GM18858 (cell line): ENCODE results near the gene NEFH.
"Not testable (repeated sequence)": the region's sequence is repeated elsewhere in the genome, so short reads cannot be mapped to it uniquely, and the experiment has no call there.

Experiments used
- ATAC-seq: cut with Tn5 transposase; IDR thresholded peaks from one replicate; pipeline ENCODE4 v1.9.1; 2021; ENCODE audit not compliant: unreplicated experiment

Gene NEFH

GRCh38 chr22:29479417-29480261 is at the start of gene NEFH:
NEFH (plus strand) TSS chr22:29480218; CDS start chr22:29480263, 45 bp downstream.
- ATAC-seq, result no peak

GRCh38 chr22:29431986-29432385 is 48.0 kb upstream of the NEFH start:
- ATAC-seq, result no peak

DNA sequence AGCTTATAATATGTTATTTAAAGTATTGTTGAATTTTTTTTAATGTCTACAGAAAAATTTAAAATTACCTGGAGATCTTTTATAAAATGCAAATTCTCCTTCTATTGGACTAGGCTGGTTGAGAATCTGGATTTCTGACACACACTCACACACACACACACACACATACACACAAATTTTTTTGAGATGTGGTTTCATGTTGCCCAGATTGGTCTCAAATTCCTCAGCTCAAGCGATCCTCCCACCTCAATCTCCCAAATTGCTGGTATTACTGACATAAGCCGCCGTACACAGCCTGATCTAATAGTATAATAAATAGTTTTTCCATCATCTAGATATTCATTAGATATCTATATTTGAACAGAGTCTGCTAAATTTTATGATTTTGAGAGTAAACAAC is 46.2 kb upstream of the NEFH start:
- ATAC-seq, result no peak

DNA sequence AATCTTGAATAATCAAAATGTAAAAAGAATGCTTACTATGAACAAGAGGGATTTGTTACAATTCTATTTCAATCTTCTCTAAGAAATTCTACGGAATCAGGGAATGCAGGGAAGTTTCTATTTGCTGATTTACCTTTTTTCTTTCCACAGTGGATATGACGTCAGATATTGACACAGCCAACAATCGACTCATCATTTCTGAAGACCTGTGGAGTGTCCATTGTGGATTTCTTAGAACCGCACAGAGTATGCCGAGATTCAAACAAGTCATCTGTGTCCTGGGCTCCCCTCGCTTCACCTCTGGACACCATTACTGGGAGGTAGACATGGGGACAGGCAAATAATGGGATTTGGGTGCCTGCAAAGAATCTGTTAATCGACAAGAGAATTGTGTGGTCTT is 45.7 kb upstream of the NEFH start:
- no peak for ATAC-seq

GRCh38 chr22:29435236-29436136 is 44.5 kb upstream of the NEFH start:
- ATAC-seq, result no peak

- not testable (repeated sequence) for ATAC-seq
These were observed 41.7 kb upstream of the NEFH start, which contains the start of gene RFPL1 for GRCh38 chr22:29438283-29438682. RFPL1 (plus strand) TSS chr22:29438583.

DNA sequence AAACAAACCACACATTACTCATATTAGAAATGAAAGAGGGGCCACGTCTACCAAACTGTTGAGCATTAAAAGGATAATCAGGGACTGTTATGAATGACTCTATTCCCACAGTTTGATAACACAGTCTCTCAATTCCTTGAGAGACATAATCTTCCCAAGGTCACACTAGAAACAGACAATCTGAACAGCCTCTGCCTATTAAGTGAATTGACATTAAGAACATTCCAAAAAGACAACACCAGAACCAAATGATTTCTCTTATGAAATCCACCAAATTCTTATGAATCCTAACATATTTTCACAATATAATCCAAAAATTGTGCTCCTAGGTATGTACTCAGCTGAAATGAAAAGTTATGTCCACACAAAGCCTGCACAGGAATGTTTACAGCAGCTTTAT is 37.0 kb upstream of the NEFH start:
- no peak for ATAC-seq

GRCh38 chr22:29443452-29443851 is 36.6 kb upstream of the NEFH start:
- no peak for ATAC-seq

DNA sequence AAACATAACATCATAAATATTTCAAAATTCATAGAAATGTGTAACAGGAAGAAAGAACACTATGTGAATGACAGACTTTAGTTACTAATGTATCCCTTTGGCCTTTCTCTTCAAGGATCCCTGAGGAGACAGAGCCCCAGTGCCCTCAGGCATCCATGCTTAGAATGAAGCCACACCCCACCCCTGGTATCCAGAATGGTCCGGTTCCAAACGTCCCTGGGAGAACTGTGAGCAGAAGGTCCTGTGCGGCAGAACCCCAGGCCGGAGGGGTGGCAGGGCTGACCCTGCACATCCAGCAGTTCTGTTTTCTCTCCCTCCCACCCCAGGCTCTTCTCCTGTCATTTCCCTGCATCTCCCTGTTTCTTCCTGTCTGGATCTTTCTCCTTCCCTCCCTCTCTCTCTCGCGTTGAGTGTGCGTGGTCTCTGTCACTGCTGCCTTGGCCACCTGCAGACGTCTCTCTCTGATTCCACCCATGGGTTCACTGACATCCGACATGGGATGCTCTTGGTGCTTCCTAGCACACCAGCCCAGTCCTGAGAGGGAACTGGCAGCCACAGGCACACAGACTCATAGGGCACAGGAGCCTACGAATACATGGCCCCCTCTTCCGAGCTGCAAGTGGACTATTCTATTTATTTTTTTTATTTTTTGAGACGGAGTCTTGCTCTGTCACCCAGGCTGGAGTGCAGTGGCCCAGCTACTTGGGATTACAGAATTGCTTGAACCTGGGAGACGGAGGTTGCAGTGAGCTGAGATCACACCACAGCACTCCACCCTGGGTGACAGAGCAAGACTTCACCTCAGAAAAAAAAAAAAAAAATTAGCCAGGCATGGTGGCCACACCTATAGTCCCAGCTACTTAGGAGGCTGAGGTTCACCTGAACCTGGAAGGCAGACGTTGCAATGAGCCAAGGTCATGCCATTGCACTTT is 35.9 kb upstream of the NEFH start:
- no peak for ATAC-seq

DNA sequence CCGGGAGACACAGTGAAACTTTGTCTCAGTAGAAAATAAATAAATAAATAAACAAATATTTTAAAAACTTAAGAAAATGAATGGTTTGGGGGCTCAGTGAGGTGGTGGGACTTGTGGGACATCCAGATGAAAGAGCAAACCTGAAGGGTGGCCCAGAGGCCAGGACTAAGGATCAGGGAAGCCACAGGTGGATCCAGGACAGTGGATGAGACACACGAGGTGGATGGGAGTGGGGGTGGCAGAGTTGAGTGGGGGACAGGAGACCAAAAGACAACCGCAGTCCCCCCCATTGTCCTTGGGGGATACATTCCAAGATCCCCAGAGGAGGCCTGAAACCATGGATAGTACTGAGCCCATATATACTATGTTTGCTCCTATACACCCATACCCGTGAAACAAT is 34.5 kb upstream of the NEFH start:
- no peak for ATAC-seq

DNA sequence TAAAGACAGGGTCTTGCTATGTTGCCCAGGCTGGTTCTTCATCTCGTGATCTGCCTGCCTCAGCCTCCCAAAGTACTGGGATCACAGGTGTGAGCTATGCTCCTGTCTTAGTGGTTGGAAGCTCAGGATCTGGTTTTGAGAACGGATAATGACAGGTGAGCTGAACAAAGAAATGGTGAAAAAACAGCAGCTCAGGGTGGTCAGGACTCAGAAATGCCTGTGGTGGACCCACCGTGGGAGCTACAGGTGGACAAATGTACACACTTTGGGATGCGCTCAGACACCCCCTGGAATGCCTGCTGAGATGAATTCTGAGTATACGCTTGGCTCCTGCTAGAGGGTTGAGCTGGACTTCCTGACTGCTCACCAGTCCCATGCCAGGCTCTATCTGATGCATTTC is 32.1 kb upstream of the NEFH start:
- no peak for ATAC-seq

DNA sequence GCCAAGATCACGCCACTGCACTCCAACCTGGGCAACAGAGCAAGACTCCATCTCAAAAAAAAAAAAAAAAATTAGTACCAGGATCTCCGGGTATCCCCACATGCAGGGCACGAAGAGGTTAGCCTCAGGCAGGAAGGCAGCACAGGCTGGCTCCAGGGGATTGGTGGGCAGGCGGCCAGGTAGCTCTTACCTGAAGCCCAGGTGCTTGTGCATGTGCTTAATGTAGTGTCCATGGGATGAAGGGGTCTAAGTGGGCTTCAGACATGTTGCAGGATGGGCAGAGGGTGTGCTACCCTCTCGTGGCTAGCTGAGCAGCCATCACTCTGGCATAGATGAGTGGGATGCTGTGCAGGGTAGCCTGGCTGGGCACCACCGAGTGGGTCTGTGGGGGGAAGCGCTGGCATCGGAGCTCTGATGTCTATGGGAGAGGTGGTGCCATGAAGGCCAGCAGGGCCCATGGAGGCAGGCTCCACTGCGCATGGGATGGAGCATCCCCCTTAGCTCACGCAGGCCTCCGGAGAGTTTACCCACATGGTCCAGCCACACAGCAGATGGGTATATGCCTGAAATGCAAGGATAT is 30.6 kb upstream of the NEFH start:
- ATAC-seq, result no peak

DNA sequence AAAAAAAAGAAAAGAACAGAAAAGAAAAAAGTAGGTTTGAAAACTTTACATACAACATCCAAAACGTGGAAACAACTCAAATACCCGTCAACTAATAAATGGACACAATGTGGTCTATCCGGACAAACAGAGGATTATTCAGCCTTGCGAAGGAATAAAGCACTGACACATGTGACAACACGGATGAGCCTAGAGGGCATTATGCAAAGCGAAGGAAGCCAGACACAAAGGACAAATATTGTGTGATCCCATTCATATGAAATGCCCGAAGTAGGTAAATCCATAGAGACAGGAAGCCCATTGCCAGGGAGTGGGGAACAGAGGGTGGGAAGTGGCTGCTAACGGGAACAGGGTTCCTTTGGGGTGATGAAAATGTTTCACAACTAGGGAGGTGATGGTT is 29.8 kb upstream of the NEFH start:
- no peak for ATAC-seq

GRCh38 chr22:29451863-29452262 is 28.2 kb upstream of the NEFH start:
- no peak for ATAC-seq

DNA sequence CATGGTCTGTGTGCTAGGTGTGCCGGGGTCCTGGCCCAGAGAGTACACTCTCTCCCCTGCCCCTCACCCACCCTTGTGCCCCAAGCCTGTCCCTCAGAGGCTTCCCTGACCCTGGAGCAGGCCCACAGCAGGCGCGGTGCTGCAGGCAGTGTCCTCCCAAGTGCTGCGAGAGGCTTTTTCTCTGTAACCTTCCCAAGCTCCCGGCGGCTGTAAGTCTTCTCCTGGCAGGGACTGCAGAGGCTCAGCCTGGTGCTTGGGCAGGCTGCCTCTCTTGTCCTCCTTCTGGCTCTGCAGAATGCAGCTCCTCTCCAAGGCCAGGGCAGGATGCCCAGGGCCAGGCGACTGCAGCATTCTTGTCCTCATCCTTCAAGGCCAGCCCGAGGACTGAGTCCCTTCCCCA is 25.7 kb upstream of the NEFH start:
- ATAC-seq, result no peak

DNA sequence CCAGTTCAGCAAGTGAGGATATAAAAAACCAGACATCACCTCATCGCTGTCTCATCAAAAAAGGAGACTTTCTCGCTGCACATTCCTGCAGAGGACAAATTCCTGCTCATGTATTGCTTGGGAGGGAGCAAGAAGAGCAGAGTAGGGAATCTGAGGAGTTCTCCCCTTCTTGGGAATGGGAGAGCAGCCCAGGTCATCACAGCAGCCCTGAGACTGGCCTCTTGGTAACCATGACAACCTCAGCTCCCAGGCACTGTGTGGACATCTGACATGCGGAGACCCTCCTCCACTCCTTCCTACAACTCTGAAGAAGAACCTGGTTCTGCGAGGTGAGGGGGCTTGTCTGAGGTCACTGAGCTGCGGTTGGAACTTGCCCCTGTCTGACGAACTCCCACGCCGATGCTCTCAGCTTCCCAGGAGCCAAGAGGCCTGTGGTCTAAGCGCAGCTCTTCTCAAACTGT is 23.8 kb upstream of the NEFH start:
- ATAC-seq, result no peak

GRCh38 chr22:29457730-29458129 is 22.3 kb upstream of the NEFH start:
- ATAC-seq, result no peak

DNA sequence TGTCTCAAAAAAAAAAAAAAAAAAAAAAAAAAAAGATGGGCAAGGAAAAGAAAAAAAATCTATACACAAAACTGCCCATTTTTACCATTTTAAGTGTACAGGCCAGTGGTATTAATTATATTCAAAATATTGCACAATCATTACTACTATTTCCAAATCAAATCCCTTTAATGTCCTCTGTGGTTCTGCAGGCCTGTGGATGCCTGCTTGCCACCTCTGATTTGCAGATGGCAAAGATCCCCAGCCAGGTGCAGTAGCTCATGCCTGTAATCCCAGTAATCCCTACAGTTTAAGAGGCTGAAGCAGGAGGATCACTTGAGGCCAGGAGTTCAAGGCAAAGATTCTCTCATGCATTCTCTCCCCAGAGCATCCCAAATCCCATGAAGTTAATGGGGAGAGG is 21.5 kb upstream of the NEFH start:
- ATAC-seq, result no peak

GRCh38 chr22:29459773-29460172 is 20.2 kb upstream of the NEFH start:
- no peak for ATAC-seq

DNA sequence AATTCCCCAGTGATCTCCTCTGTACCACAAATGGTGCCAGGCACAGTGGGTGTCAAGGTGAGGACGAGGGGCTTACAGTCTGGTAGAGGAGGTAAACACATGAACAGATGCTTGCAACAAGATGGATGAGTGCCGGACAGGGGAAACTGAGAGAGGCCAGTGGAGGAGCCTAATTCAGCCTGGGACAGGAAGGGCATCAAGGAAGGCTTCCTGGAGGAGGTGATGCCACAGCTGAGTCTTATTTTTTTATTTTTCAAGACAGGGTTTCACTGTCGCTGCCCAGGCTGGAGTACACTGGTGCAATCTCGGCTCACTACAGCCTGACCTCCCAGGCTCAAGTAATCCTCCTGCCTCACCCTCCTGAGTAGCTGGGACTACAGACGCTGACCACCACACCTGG is 18.8 kb upstream of the NEFH start:
- no peak for ATAC-seq
